Endothelial cell of umbilical vein (primary cell): ENCODE data around the gene MCU. TPM values are rescaled to one million over a fixed set of nuclear protein-coding genes. Genes with fewer than 3 reads are reported as not detected.

Source experiments
- BruUV-seq: library from RNA; stranded (reverse); fragments of 400-500 nt; replicated peaks from 2 replicates; lab custom pipeline; 2021; lab: Mats Ljungman, UMichigan
- CTCF ChIA-PET: fragments of 300-600, 350-600 bp; sonication (Branson Sonifier 250); formaldehyde crosslinking; loops from one replicate; lab custom pipeline; 2021; ENCODE audit warnings: antibody characterized with exemption, inconsistent platforms; lab: Charles Lee
- POLR2A ChIA-PET: fragments of 300-600, 350-600 bp; sonication (Branson Sonifier 250); formaldehyde crosslinking; loops from one replicate; lab custom pipeline; 2021; ENCODE audit warnings: antibody characterized with exemption, inconsistent platforms; lab: Charles Lee
- DNase-seq: peaks from one replicate; pipeline ENCODE4 v3.0.0-alpha.2; 2011; ENCODE audit warnings: low read depth, low spot score
- FAIRE-seq: peaks from 2 replicates; lab custom pipeline; 2011; peaks lifted over from hg19 to GRCh38; lab: Jason Lieb, UNC
- H2AFZ ChIP-seq: 2 replicates; pipeline ENCODE4 v1.6.0; 2012; ENCODE audit warnings: low read depth, low read length, control low read depth, inconsistent platforms
- H3K27ac ChIP-seq: 2 replicates; pipeline ENCODE4 v1.5.1; 2011; ENCODE audit warnings: low read depth, mild to moderate bottlenecking, control low read depth, low read length, moderate library complexity; ENCODE audit not compliant: insufficient read depth
- H3K27me3 ChIP-seq, 2 experiments: 2 replicates each; pipeline versions ENCODE4 v1.6.0 to v1.6.1; 2011; ENCODE audit warnings: low read length in 2 of 2, mixed read lengths in 1 of 2; ENCODE audit not compliant: control insufficient read depth in 2 of 2, insufficient read depth in 2 of 2
- H3K36me3 ChIP-seq, 2 experiments: 2 replicates in 1 of 2; 3 replicates in 1 of 2; pipeline ENCODE4 v1.5.1; 2011; ENCODE audit warnings: low read length in 2 of 2, mild to moderate bottlenecking in 1 of 2, moderate library complexity in 1 of 2; ENCODE audit not compliant: control insufficient read depth in 2 of 2, insufficient read depth in 2 of 2; ENCODE audit errors: extremely low read depth in 1 of 2
- H3K4me1 ChIP-seq: 3 replicates; pipeline ENCODE4 v1.5.1; 2011; ENCODE audit warnings: mild to moderate bottlenecking, low read length; ENCODE audit not compliant: control insufficient read depth, insufficient read depth; ENCODE audit errors: extremely low read depth
- H3K4me2 ChIP-seq: 2 replicates; pipeline ENCODE4 v1.6.1; 2011; ENCODE audit warnings: low read length, control low read depth, mixed read lengths; ENCODE audit not compliant: insufficient read depth
- H3K4me3 ChIP-seq, 3 experiments: fragments of 200-600 bp in 1 of 3; sonication (generic), shearing (Covaris generic) in 1 of 3; replicated peaks in 1 of 3; 2 replicates each; pipeline ENCODE4 v1.5.1; 2011 to 2016; ENCODE audit warnings: control low read depth in 3 of 3, low read length in 3 of 3, mild to moderate bottlenecking in 2 of 3, inconsistent platforms in 1 of 3, low read depth in 1 of 3, moderate library complexity in 1 of 3; ENCODE audit not compliant: insufficient read depth in 1 of 3
- H3K79me2 ChIP-seq: 2 replicates; pipeline ENCODE4 v1.6.0; 2012; ENCODE audit warnings: low read length, inconsistent platforms; ENCODE audit not compliant: control insufficient read depth, insufficient read depth
- H3K9ac ChIP-seq: replicated peaks from 2 replicates; pipeline ENCODE3; 2011; ENCODE audit warnings: low read length, control low read depth; ENCODE audit not compliant: insufficient read depth; ENCODE audit errors: extremely low read depth
- H3K9me1 ChIP-seq: replicated peaks from 3 replicates; pipeline ENCODE4 v1.6.0; 2011; ENCODE audit warnings: mild to moderate bottlenecking, low read length; ENCODE audit not compliant: control insufficient read depth, insufficient read depth; ENCODE audit errors: extremely low read depth
- H3K9me3 ChIP-seq: replicated peaks from 2 replicates; pipeline ENCODE4 v1.5.1; 2012; ENCODE audit warnings: low read length, inconsistent platforms; ENCODE audit not compliant: control insufficient read depth, insufficient read depth
- H4K20me1 ChIP-seq: replicated peaks from 2 replicates; pipeline ENCODE3; 2011; ENCODE audit warnings: mild to moderate bottlenecking, low read length; ENCODE audit not compliant: control insufficient read depth, insufficient read depth; ENCODE audit errors: extremely low read depth
- CTCF ChIP-seq, 2 donors: IDR thresholded peaks; 1 replicate in 1 of 2; 2 replicates in 1 of 2; pipeline ENCODE4 v1.5.1; 2011; ENCODE audit warnings: low read length in 2 of 2, mild to moderate bottlenecking in 2 of 2, moderate library complexity in 2 of 2, control low read depth in 1 of 2, inconsistent platforms in 1 of 2, low read depth in 1 of 2; ENCODE audit not compliant: insufficient read depth in 1 of 2; ENCODE audit errors: extremely low read depth in 1 of 2
- EZH2 ChIP-seq: IDR thresholded peaks from 2 replicates; pipeline ENCODE4 v1.6.1; 2012; ENCODE audit warnings: borderline replicate concordance, low read depth, mild to moderate bottlenecking, moderate library complexity, low read length, inconsistent platforms; ENCODE audit not compliant: severe bottlenecking
- FOS ChIP-seq: IDR thresholded peaks from 2 replicates; pipeline ENCODE4 v1.6.1; 2011; ENCODE audit warnings: mild to moderate bottlenecking, low read length, moderate library complexity, borderline replicate concordance; ENCODE audit not compliant: insufficient read depth
- GATA2 ChIP-seq: IDR thresholded peaks from 2 replicates; pipeline ENCODE4 v1.7.0; 2011; ENCODE audit warnings: low read depth, mild to moderate bottlenecking, moderate library complexity, mixed read lengths, low read length; ENCODE audit not compliant: insufficient read length, insufficient read depth
- JUN ChIP-seq: IDR thresholded peaks from 2 replicates; pipeline ENCODE4 v1.6.1; 2011; ENCODE audit warnings: borderline replicate concordance, low read depth; ENCODE audit not compliant: insufficient read length, insufficient read depth
- MYC ChIP-seq: IDR thresholded peaks from one replicate; pipeline ENCODE4 v1.6.1; 2011; ENCODE audit warnings: mild to moderate bottlenecking, low read depth, low read length
- POLR2A ChIP-seq: IDR thresholded peaks from 2 replicates; pipeline ENCODE4 v1.6.1; 2012; ENCODE audit warnings: low read depth, mild to moderate bottlenecking, control low read depth, low read length
- POLR2AphosphoS5 ChIP-seq: IDR thresholded peaks from 2 replicates; pipeline ENCODE4 v1.6.1; 2012; ENCODE audit warnings: low read depth, mild to moderate bottlenecking, control low read depth, low read length, moderate library complexity; ENCODE audit not compliant: insufficient read depth
- dilution Hi-C: fragments of 300-500 bp; cut with MboI; formaldehyde crosslinking; loops from one replicate; pipeline ENCODE4 v1.15.0; 2019; ENCODE audit warnings: low sequenced_read_pairs; ENCODE audit not compliant: extremely low pct_ligation_motif_present
- intact Hi-C: fragments of 100-400 bp; cut with micrococcal nuclease; formaldehyde crosslinking; loops from one replicate; pipeline ENCODE4 v1.10.0; 2022
- polyA plus RNA-seq, 4 experiments: library from polyadenylated mRNA; depleted of rRNA in 3 of 4; stranded (reverse) in 3 of 4; unstranded in 1 of 4; fragments of >200 nt; gene quantifications; 2 replicates each; pipeline versions ENCODE4 v1.2.1 to v1.2.3, GENCODE V29; 2011 to 2012; ENCODE audit warnings: missing spikeins in 1 of 4
- total RNA-seq: library from RNA; stranded (reverse); gene quantifications from 2 replicates; pipeline ENCODE4 v1.2.3, GENCODE V29; 2021
- TF ChIP-seq, protein P1 (sequence below): IDR thresholded peaks from 2 replicates; pipeline ENCODE4 v1.6.1; 2011; ENCODE audit not compliant: insufficient read depth, insufficient read length

The MCU gene
- total and polyA plus RNA-seq, 2 donors (not counting 3 experiments of a cell fraction or from before 2014, with no cell fraction given): 25.2 to 37.2 TPM

DNA sequence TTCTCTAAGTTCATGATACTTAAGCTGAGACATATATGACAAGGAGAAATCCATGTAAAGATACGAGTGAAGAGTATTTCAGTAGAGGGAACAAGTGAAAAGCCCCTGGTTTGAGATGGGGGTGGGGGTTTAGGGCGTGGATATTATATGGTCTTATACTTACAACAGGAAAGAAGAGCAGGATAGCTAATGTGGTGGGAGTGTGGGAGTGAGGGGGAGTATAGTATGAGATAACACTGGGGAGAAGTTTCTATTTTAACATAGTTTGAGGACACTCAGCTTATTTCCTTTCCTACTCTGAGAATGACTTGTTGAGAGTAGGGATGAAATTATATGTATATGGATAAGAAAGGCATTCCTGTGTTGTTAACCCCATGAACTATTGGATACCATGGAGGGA lies 36.5 kb downstream of the MCU start:
- no peak overlapping the region for H3K27ac ChIP-seq
- H3K4me2 ChIP-seq: no peak overlapping the region
- no TSS peak for BruUV-seq
- ChIA-PET CTCF (interaction anchor here (0.7 to 1.0 kb wide), 2 partner anchors 98 to 106 kb away, joined by 3 read pairs; no protein-coding TSS in a partner anchor), POLR2A (no interaction called here)
- H3K36me3 ChIP-seq: no peaks in the 10 kb centered on the region
- peaks cover 6% of the 10 kb centered on the region for H3K79me2 ChIP-seq
- no peak overlapping the region for H2AFZ ChIP-seq
- TF ChIP-seq GATA2: no peak
- no peak for TF ChIP-seq POLR2A
- no peak for TF ChIP-seq EZH2
- no peak for TF ChIP-seq MYC
- TF ChIP-seq FOS: no peak
- TF ChIP-seq, protein P1, sequence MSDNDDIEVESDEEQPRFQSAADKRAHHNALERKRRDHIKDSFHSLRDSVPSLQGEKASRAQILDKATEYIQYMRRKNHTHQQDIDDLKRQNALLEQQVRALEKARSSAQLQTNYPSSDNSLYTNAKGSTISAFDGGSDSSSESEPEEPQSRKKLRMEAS: no peak
- TF ChIP-seq JUN: no peak
- TF ChIP-seq POLR2AphosphoS5: no peak
- H3K4me1 ChIP-seq: no peaks in the 10 kb centered on the region
- H3K9ac ChIP-seq: no peak overlapping the region
- FAIRE-seq: no peak
- H3K9me3 ChIP-seq: no peaks in the 10 kb centered on the region
- intact Hi-C loops (loop anchor here (10.0 kb wide), 1 partner anchor 106 kb away; no protein-coding TSS in a partner anchor), dilution Hi-C loops (no loop called here)
- H3K4me3 ChIP-seq: no peak overlapping the region
- no peaks in the 10 kb centered on the region for H4K20me1 ChIP-seq
- no peaks in the 10 kb centered on the region for H3K27me3 ChIP-seq
- no peak for DNase-seq
- no peaks in the 10 kb centered on the region for H3K9me1 ChIP-seq

GRCh38 chr10:72729528-72729927 lies 37.6 kb downstream of the MCU start:
- no peak overlapping the region for H3K4me3 ChIP-seq
- no TSS peak for BruUV-seq
- H3K27me3 ChIP-seq: no peaks in the 10 kb centered on the region
- intact Hi-C loops (loop anchor here (10.0 kb wide), 1 partner anchor 105 kb away; no protein-coding TSS in a partner anchor), dilution Hi-C loops (no loop called here)
- POLR2A ChIA-PET: no interaction called here
- FAIRE-seq: no peak
- no peak overlapping the region for H3K27ac ChIP-seq
- H3K36me3 ChIP-seq: no peaks in the 10 kb centered on the region
- no peak overlapping the region for H3K9ac ChIP-seq
- H3K9me1 ChIP-seq: no peaks in the 10 kb centered on the region
- no peaks in the 10 kb centered on the region for H3K4me1 ChIP-seq
- H3K4me2 ChIP-seq: no peak overlapping the region
- H4K20me1 ChIP-seq: no peaks in the 10 kb centered on the region
- H2AFZ ChIP-seq: no peak overlapping the region
- no peaks in the 10 kb centered on the region for H3K9me3 ChIP-seq
- CTCF ChIA-PET: no interaction called here
- TF ChIP-seq POLR2AphosphoS5 (no peak), CTCF (IDR thresholded peaks at IDR 0.05; ENCODE audit: extremely low read depth in 1 of 2, insufficient read depth in 1 of 2, low read depth in 1 of 2, low read length in 2 of 2) (no peak), POLR2A (no peak), MYC (no peak), EZH2 (no peak), JUN (no peak), GATA2 (no peak), FOS (no peak)
- TF ChIP-seq, protein P1: no peak
- DNase-seq: no peak
- H3K79me2 ChIP-seq: peaks cover 5% of the 10 kb centered on the region
